Testis (tissue), 3 donors: ENCODE results near the gene COBL. TPM values are rescaled to one million over a fixed set of nuclear protein-coding genes. Genes with fewer than 3 reads are reported as not detected.

Experiments used
- DNase-seq: peaks from one replicate; pipeline ENCODE4 v3.0.0-alpha.2; 2019
- H3K27ac ChIP-seq, 2 donors: fragments of 200-600 bp; sonication (generic); one replicate each; pipeline ENCODE4 v1.5.1; 2019
- H3K27me3 ChIP-seq: fragments of 200-600 bp; sonication (generic); one replicate; pipeline ENCODE4 v1.5.1; 2019
- H3K36me3 ChIP-seq: fragments of 200-600 bp; sonication (generic); one replicate; pipeline ENCODE4 v1.5.1; 2017; ENCODE audit warnings: low read depth; ENCODE audit errors: missing control alignments
- H3K4me1 ChIP-seq: fragments of 200-600 bp; sonication (generic); one replicate; pipeline ENCODE4 v1.5.1; 2019
- H3K4me3 ChIP-seq, 2 donors: fragments of 200-600 bp; sonication (generic); one replicate each; pipeline ENCODE4 v1.5.1; 2017 to 2019
- H3K9me3 ChIP-seq: fragments of 200-600 bp; sonication (generic); one replicate; pipeline ENCODE4 v1.5.1; 2017
- POLR2A ChIP-seq: fragments of 450-650 bp; IDR thresholded peaks from one replicate; pipeline ENCODE4 v1.6.1; 2017; ENCODE audit warnings: antibody characterized with exemption, mild to moderate bottlenecking, moderate library complexity
- WGBS, 2 donors: methylation state at CpG; one replicate each; pipeline ENCODE4 v1.1.5; 2018; 5-methylcytosine and 5-hydroxymethylcytosine counted together
- intact Hi-C: fragments of 100-400 bp; cut with DNase I; formaldehyde crosslinking; loops from one replicate; pipeline ENCODE4 v1.15.1; 2023; ENCODE audit warnings: low total_unique reads
- polyA plus RNA-seq: library from polyadenylated mRNA; stranded (reverse); fragments of 350-450 nt; fragmentation: Illumina TruSeq; extraction: RNeasy Lipid Tissue Mini Kit (QIAGEN cat#74804); gene quantifications from one replicate; pipeline ENCODE4 v1.2.3, GENCODE V29; 2014; ENCODE audit warnings: low read depth, low replicate concordance; ENCODE audit not compliant: insufficient read depth
- total RNA-seq, 2 donors: library from RNA; depleted of rRNA; stranded (reverse); fragments of >200 nt; gene quantifications; one replicate each; pipeline ENCODE4 v1.2.3, GENCODE V29; 2016
- TF ChIP-seq, protein P1 (sequence below), 3 experiments: fragments of 450-650 bp in 2 of 3; fragments of 200-600 bp in 1 of 3; sonication (generic) in 1 of 3; IDR thresholded peaks; one replicate each; pipeline ENCODE4 v1.5.1; 2016 to 2019; ENCODE audit warnings: antibody characterized with exemption in 3 of 3, mild to moderate bottlenecking in 2 of 3, moderate library complexity in 1 of 3

Gene COBL
- total and polyA plus RNA-seq, 3 donors from 2014 or later = 9.2 to 14.8 (median 12.3) TPM

DNA sequence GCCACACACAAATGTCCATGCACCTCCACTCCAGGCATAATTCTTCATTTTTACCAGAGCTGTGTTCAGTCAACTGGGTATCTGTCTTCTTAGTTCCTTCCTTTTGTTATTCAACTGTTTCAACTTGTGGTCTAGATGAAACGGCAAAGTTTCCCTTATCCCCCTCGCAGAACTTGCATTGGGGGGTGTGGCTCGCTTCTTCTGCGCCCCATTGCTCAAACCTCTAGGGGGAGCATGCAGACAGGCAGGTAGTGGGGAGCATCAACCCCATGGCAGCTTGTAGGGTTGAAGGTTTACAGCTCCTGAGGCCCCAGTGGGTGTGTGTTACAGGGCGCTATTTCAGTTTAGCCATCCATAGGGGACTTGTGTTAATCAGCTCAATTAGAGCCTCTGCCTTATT, 38.3 kb upstream of the COBL start:
- no peaks in the 10 kb centered on the region for H3K27me3 ChIP-seq
- peaks cover 5% of the 10 kb centered on the region for H3K4me1 ChIP-seq
- 90 to 93% methylated on average over 5 of the region's 5 CpGs for WGBS, 2 donors
- H3K4me3 ChIP-seq = no peak overlapping the region
- no peaks in the 10 kb centered on the region for H3K36me3 ChIP-seq
- DNase-seq = no peak
- TF ChIP-seq, protein P1, sequence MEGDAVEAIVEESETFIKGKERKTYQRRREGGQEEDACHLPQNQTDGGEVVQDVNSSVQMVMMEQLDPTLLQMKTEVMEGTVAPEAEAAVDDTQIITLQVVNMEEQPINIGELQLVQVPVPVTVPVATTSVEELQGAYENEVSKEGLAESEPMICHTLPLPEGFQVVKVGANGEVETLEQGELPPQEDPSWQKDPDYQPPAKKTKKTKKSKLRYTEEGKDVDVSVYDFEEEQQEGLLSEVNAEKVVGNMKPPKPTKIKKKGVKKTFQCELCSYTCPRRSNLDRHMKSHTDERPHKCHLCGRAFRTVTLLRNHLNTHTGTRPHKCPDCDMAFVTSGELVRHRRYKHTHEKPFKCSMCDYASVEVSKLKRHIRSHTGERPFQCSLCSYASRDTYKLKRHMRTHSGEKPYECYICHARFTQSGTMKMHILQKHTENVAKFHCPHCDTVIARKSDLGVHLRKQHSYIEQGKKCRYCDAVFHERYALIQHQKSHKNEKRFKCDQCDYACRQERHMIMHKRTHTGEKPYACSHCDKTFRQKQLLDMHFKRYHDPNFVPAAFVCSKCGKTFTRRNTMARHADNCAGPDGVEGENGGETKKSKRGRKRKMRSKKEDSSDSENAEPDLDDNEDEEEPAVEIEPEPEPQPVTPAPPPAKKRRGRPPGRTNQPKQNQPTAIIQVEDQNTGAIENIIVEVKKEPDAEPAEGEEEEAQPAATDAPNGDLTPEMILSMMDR (IDR thresholded peaks at IDR 0.05) = no peak
- TF ChIP-seq POLR2A = no peak
- intact Hi-C loops = no loop called here
- H3K9me3 ChIP-seq = no peaks in the 10 kb centered on the region
- no peak overlapping the region for H3K27ac ChIP-seq

DNA sequence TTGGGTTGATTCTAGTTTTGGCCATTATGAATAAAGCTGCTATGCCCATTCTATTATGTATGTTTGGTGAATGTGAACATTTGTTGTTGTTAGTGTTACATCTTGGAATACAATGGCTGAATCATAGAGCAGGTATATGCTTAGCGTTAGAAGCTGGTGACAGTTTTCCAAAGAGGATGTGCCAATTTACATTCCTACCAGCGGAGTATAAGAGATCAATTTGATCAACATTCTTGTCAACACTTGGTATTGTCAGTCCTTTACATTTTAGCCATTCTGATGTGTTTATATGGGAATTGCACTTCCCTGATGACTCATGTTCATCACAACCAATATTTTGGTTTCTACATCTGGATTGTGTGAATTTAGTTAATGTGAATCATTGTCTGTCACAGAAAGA, 37.8 kb upstream of the COBL start:
- no peak overlapping the region for H3K27ac ChIP-seq
- TF ChIP-seq, protein P1 (IDR thresholded peaks at IDR 0.05) = no peak
- no peak for TF ChIP-seq POLR2A
- no peak for DNase-seq
- 90 to 94% methylated on average over 2 of the region's 2 CpGs for WGBS, 2 donors
- intact Hi-C loops = no loop called here
- no peak overlapping the region for H3K4me3 ChIP-seq
- no peaks in the 10 kb centered on the region for H3K9me3 ChIP-seq
- H3K4me1 ChIP-seq = peaks cover 5% of the 10 kb centered on the region
- no peaks in the 10 kb centered on the region for H3K27me3 ChIP-seq
- H3K36me3 ChIP-seq = no peaks in the 10 kb centered on the region

DNA sequence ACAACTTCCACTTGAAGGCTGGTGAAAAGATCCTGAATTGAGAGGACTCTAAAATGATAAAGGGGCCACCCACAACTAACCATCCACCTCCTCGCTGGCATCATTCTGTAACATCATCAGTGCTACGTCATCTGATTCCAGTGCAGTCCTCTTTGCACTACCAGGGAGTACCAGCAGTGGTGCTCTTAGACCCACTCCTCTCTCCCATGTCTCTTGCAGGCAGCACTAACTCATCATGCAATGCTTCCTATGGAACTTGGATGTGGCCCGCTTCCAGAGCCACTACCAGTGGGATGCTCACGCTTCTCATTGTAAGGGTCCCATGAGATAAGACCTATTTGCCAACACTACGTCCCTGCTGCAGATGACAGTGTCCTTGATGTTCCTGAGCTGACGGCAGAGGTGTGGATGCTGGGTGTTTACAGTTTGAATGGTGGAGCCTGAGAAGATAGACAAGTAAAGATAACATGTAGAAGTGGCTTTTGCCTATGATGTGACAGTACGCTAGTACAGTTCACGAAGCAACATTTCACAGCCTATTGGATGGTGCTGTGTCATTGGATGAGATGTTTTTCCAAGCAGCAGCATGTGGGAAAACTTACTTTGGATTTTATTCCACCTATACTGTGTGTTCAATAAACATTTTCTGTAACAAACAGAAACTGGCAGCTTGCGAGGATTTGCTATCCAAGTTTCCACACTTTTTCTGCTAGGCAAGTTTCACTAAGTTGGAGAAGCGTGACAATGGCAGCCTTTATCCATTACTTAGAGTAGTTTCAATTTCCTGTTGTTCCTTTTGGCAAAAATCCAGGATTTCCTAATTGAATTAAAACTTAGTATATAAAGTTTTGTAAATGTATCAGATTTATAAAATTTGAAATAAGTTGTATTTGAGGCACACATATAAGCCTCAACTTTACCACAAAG, 35.8 kb upstream of the COBL start:
- Histone ChIP-seq H3K27ac (no peak overlapping the region), H3K9me3 (no peaks in the 10 kb centered on the region), H3K36me3 (no peaks in the 10 kb centered on the region), H3K4me3 (no peak overlapping the region), H3K4me1 (peaks cover 5% of the 10 kb centered on the region), H3K27me3 (no peaks in the 10 kb centered on the region)
- no peak for TF ChIP-seq POLR2A
- TF ChIP-seq, protein P1 (IDR thresholded peaks at IDR 0.05) = no peak
- DNase-seq = no peak
- 80 to 82% methylated on average over 10 of the region's 10 CpGs for WGBS, 2 donors
- intact Hi-C loops = no loop called here

DNA sequence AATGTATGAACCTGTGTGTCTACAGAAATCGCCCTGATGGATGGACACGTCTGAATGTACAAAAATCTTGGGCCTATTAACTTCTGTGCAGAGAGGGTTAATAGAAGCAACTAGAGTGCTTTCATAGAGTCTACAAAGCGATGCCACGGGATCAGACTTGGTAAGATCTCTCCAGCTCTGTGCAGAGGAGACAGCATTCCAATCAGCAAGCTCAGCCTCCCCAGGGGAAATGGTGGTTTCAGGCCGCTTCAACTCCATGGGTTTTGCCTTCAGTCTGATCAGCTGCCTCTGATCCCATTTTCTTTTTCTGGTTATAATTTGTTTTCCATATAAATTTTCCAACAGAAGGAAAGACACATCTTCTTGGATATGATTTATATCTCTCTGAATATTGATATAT, 35.1 kb upstream of the COBL start:
- intact Hi-C loops = no loop called here
- 86 to 88% methylated on average over 5 of the region's 5 CpGs for whole genome bisulfite sequencing, 2 donors
- TF ChIP-seq POLR2A = no peak
- TF ChIP-seq, protein P1 (IDR thresholded peaks at IDR 0.05) = no peak
- no peaks in the 10 kb centered on the region for H3K27me3 ChIP-seq
- H3K4me1 ChIP-seq = no peaks in the 10 kb centered on the region
- H3K4me3 ChIP-seq = no peak overlapping the region
- no peaks in the 10 kb centered on the region for H3K9me3 ChIP-seq
- DNase-seq = no peak
- H3K27ac ChIP-seq = no peak overlapping the region
- no peaks in the 10 kb centered on the region for H3K36me3 ChIP-seq

DNA sequence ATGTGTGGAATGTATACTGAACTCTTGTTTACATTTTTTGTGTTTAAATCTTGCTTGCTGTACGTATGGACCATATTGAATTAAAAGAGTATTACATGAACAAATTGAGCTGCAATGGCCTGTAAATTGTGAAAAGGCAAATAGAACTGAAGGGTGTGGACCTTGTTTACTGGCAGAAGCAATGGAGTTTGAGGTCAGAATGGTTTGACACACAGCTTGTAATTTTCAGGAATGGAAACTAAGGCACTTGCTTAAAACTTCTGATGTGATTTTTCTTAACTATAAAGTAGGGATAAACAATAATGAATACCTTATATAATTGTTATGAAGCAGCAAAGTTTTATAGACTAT, 33.9 kb upstream of the COBL start:
- Histone ChIP-seq H3K36me3 (no peaks in the 10 kb centered on the region), H3K27me3 (no peaks in the 10 kb centered on the region), H3K9me3 (no peaks in the 10 kb centered on the region), H3K27ac (no peak overlapping the region), H3K4me3 (no peak overlapping the region), H3K4me1 (no peaks in the 10 kb centered on the region)
- WGBS, 2 donors = 54 to 62% methylated on average over 1 of the region's 1 CpG
- DNase-seq = no peak
- TF ChIP-seq POLR2A = no peak
- TF ChIP-seq, protein P1 (IDR thresholded peaks at IDR 0.05) = no peak
- intact Hi-C loops = no loop called here
